RWPE2 (cell line): ENCODE measurements around the gene CD24.
A peak's percentile ranks its signal among the peaks of the same experiment; 100 is the strongest.
"Not testable (repeated sequence)": the region's sequence is repeated elsewhere in the genome, so short reads cannot be mapped to it uniquely, and the experiment has no call there.

Source experiments
- ATAC-seq: fragments of 200-7000 bp; cut with Tn5 transposase; 3 replicates; pipeline ENCODE4 v1.9.1; 2021; ENCODE audit warnings: low read depth
- DNase-seq: peaks from one replicate; pipeline ENCODE4 v3.0.0-alpha.2; 2020; ENCODE audit warnings: low spot score
- H3K27ac ChIP-seq: fragments of 450-650 bp; 2 replicates; pipeline ENCODE4 v1.5.1; 2017; ENCODE audit warnings: mild to moderate bottlenecking; ENCODE audit not compliant: poor library complexity, severe bottlenecking
- H3K27me3 ChIP-seq: fragments of 250-450 bp; sonication (Bioruptor Pico); 2 replicates; pipeline ENCODE4 v1.5.1; 2021; ENCODE audit warnings: mild to moderate bottlenecking, moderate library complexity; ENCODE audit not compliant: insufficient read depth, poor library complexity, severe bottlenecking
- H3K36me3 ChIP-seq: fragments of 250-450 bp; sonication (Bioruptor Pico); 2 replicates; pipeline ENCODE4 v1.5.1; 2020; ENCODE audit warnings: low read depth, mild to moderate bottlenecking, moderate library complexity
- H3K4me1 ChIP-seq: fragments of 250-450 bp; sonication (Bioruptor Pico); 2 replicates; pipeline ENCODE4 v1.5.1; 2021; ENCODE audit warnings: mild to moderate bottlenecking, moderate library complexity; ENCODE audit not compliant: insufficient read depth, poor library complexity, severe bottlenecking
- H3K4me3 ChIP-seq: fragments of 250-450 bp; sonication (Bioruptor Pico); 2 replicates; pipeline ENCODE4 v1.5.1; 2021; ENCODE audit warnings: mild to moderate bottlenecking, moderate library complexity; ENCODE audit not compliant: severe bottlenecking
- H3K9me3 ChIP-seq: fragments of 250-450 bp; sonication (Bioruptor Pico); 2 replicates; pipeline ENCODE4 v1.5.1; 2021; ENCODE audit warnings: mild to moderate bottlenecking, moderate library complexity; ENCODE audit not compliant: severe bottlenecking
- TF ChIP-seq, protein P1 (sequence below): fragments of 450-650 bp; IDR thresholded peaks from one replicate; pipeline ENCODE4 v1.5.1; 2017; ENCODE audit warnings: mild to moderate bottlenecking, moderate library complexity; ENCODE audit not compliant: poor library complexity, severe bottlenecking

Gene CD24

DNA sequence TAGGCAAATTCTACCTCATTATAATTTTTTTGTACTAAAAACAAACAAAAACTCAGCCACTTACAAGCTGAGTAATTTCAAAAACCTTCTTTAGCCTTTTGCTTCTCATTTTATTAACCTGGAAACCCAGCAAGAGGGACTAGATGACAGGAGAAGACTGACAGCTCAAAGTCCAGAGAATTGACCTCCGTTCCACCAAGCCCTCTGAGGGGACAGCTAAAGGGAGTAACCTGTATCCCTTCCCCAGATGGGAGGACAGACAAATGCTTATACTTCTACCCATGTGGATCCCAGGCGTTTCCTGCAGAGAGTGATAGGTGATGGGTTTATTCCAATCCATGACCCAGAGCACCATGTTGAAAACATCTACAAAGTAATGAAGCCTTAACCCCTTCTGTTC, 35.0 kb upstream of the CD24 start:
- Histone ChIP-seq H3K9me3 (no peaks in the 10 kb centered on the region), H3K27ac (no peak overlapping the region), H3K4me3 (no peak overlapping the region), H3K27me3 (no peaks in the 10 kb centered on the region), H3K4me1 (no peaks in the 10 kb centered on the region), H3K36me3 (no peaks in the 10 kb centered on the region)
- DNase-seq (no peak), ATAC-seq (no peak)
- TF ChIP-seq, protein P1, sequence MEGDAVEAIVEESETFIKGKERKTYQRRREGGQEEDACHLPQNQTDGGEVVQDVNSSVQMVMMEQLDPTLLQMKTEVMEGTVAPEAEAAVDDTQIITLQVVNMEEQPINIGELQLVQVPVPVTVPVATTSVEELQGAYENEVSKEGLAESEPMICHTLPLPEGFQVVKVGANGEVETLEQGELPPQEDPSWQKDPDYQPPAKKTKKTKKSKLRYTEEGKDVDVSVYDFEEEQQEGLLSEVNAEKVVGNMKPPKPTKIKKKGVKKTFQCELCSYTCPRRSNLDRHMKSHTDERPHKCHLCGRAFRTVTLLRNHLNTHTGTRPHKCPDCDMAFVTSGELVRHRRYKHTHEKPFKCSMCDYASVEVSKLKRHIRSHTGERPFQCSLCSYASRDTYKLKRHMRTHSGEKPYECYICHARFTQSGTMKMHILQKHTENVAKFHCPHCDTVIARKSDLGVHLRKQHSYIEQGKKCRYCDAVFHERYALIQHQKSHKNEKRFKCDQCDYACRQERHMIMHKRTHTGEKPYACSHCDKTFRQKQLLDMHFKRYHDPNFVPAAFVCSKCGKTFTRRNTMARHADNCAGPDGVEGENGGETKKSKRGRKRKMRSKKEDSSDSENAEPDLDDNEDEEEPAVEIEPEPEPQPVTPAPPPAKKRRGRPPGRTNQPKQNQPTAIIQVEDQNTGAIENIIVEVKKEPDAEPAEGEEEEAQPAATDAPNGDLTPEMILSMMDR, result no peak

DNA sequence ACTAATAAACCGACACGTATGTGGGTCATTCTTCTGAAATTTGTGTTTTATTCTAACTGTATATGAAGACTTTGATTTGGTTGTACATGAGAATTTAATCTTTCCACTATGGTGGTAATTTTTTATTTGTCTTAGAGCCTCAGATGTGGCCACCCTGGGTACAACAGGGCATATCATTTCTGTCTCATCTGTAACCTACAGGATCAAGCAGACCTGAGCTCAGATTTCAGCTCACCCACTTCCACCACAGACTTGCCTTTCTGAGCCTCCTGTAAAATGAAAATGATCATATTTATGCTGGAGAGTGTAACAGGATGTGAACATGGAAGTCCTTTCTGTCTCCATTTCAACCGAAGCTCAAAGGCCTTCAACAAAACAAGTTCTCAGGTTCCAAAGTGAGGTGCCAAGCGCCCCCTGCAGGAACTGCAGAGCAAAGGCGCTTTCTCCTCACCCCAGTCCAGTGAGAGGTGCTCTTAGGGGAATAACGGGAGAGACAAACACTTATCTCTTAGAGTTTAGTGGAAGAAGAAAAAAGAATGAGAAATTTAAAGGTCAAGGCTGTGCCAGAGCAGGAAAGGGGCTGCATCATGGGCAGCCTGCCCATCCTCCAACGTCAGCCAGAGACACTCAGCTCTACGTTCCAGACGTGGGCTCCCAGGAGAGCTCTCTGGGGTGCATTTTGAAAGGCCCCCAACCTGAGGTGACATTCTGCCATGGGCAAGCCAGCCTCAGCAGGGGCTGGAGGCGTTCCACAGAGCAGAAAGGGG, 23.0 kb upstream of the CD24 start:
- Histone ChIP-seq H3K4me1 (no peaks in the 10 kb centered on the region), H3K27ac (no peak overlapping the region), H3K36me3 (no peaks in the 10 kb centered on the region), H3K27me3 (no peaks in the 10 kb centered on the region), H3K9me3 (no peaks in the 10 kb centered on the region), H3K4me3 (no peak overlapping the region)
- DNase-seq (no peak), ATAC-seq (peak; percentile 36; the same call in 1 of the 3 replicates)
- TF ChIP-seq, protein P1, result peak; percentile 85

DNA sequence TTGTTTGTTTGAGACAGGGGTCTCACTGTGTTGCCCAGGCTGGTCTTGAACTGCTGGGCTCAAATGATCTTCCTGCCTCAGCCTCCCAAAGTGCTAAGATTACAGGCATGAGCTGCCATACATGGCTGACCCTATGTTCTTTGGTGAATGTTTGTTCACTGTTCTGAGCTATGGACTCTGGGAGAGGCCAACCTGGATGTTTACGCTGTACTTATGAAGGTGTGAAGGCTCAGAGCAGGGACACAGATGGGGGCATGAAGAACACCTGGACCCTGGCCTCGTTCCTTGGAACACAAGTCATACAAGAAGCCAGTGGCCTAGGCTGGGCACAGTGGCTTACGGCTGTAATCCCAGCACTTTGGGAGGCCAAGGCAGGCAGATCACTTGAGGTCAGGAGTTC, 21.1 kb upstream of the CD24 start:
- Histone ChIP-seq H3K27ac (no peak overlapping the region), H3K9me3 (no peaks in the 10 kb centered on the region), H3K4me1 (no peaks in the 10 kb centered on the region), H3K4me3 (no peak overlapping the region), H3K27me3 (no peaks in the 10 kb centered on the region), H3K36me3 (no peaks in the 10 kb centered on the region)
- no peak for ATAC-seq
- no peak for DNase-seq
- TF ChIP-seq, protein P1, result no peak

DNA sequence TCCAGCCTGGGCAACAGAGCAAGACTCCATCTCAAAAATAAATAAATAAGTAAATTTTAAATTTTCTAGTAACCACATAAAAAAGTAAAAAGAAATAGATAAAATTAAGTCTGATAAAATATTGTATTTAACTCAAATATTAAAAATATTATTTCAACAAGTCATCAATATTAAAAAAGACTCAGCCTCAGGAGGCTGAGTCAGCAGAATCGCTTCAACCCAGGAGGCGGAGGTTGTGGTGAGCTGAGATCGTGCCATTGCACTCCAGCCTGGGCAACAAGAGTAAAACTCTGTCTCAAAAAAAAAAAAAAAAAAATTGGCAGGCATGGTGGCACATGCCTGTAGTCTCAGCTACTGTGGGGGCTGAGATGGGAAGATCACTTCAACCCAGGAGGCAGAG, 15.2 kb upstream of the CD24 start:
- H3K27me3 ChIP-seq, H3K27ac ChIP-seq, H3K4me1 ChIP-seq, DNase-seq, H3K9me3 ChIP-seq, ATAC-seq, H3K36me3 ChIP-seq, H3K4me3 ChIP-seq: not testable (repeated sequence)

DNA sequence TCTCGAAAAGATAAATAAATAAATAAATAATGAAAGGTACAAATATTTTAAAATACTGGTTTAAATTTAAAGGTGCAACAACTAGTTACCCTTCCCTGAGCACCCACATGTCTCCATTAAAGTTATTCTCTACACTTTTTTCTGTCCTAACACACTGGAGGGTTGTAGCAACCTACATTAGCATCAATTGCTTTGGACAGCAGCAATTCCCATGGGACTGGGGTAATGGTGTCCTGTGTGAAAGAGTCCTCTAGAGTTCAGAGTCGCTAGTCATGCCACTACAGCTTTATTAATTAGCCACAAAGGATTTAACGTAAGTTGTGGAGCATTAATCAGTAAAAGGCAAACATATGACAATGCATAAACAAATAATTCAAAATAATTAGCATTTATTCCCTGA, 14.1 kb upstream of the CD24 start:
- ATAC-seq (no peak), DNase-seq (no peak)
- Histone ChIP-seq H3K4me1 (no peaks in the 10 kb centered on the region), H3K36me3 (no peaks in the 10 kb centered on the region), H3K9me3 (no peaks in the 10 kb centered on the region), H3K27me3 (no peaks in the 10 kb centered on the region), H3K4me3 (no peak overlapping the region), H3K27ac (no peak overlapping the region)
- TF ChIP-seq, protein P1, result no peak
